ENCODE data around the gene STOX2. TPM values are rescaled to one million over a fixed set of nuclear protein-coding genes. Genes with fewer than 3 reads are reported as not detected.

The STOX2 gene
- total and polyA plus RNA-seq, 2 of the 8 experiments (the other 6 are each of a cell fraction or from before 2014, with no cell fraction given), result 5.5 to 20.0 TPM

DNA sequence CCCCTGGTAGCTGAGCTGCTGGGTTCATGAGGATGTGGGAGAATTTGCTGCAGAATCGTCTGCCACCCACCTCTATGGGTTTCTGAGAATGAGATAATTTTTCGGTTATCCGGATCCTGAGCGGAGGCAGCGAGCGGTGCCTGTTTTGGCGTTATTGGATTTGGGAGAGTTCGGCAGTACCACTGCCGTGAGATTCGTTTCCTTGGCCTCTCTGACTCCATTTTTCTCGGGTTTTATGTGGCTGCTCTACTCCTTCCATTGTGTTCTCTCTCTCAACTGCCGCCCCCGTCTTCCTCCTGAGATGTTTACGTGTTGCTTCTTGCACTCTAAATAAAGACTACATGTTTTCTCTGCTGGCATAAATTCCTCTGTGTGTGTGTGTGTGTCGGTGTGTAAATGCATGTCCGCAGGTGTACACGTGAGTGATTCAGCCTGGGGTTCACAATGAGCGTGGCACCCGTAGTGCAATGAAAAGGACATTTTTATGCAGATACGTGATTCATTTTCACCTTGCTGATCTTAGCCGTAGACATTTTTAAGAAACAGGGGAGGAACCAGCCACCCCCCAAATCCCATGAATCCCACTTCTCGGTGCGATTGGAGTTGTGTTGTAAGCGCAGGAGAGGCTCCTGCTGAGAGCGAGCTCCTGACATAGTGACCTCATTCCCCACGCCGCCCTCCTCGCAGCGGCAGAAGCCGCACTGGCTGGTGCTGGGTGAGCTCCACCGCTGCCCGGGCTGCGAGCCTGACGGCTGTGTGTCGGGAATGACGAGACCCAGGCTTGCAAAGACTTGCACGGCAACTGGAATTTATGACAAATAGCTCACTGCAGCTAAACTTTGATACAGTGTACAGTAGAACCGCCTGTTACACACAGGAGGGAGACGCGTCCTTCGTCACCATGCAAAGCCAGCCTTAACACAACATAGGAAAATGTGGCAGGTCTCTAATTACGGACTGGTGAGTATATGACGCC, 82.2 kb downstream of the STOX2 start:
- H3K4ac ChIP-seq (replicated peaks; ENCODE audit: insufficient read length, low read depth, low read length), result peak overlapping the region; percentile 19
- no peak overlapping the region for H3K23ac ChIP-seq (ENCODE audit: insufficient read length)
- peak overlapping the region in 2 of 4 experiments; percentile 11 to 47; a peak in 4 of 8 replicates for H3K4me3 ChIP-seq (ENCODE audit: extremely low read depth in 1 of 4, insufficient read depth in 2 of 4, low read depth in 3 of 4, low read length in 4 of 4)
- DNase-seq (ENCODE audit: low read depth in 1 of 2, low spot score in 2 of 2) (no peak), FAIRE-seq (no peak)
- H2BK12ac ChIP-seq (ENCODE audit: low read depth, low read length), result peak overlapping the region; percentile 62; the same call in 1 of the 2 replicates
- H3K4me2 ChIP-seq (ENCODE audit: insufficient read depth in 1 of 2, low read depth in 2 of 2, low read length in 2 of 2), result peak overlapping the region; percentile 44 to 65
- CTCF ChIA-PET (ENCODE audit: partially characterized antibody), result interaction anchor here (0.5 to 1.9 kb wide), 3 partner anchors 41 to 766 kb away, joined by 3 to 4 read pairs (median 4); no protein-coding TSS in a partner anchor
- H2AFZ ChIP-seq (ENCODE audit: low read length), result no peak overlapping the region
- no peaks in the 10 kb centered on the region for H3K23me2 ChIP-seq (ENCODE audit: low read depth, low read length)
- H4K5ac ChIP-seq (ENCODE audit: insufficient read length, low read depth, low read length), result no peak overlapping the region
- H3K56ac ChIP-seq (replicated peaks; ENCODE audit: insufficient read length, low read depth, low read length), result no peak overlapping the region
- WGBS, 2 experiments (ENCODE audit: extremely low coverage in 1 of 2, insufficient coverage in 1 of 2, insufficient read length in 1 of 2, insufficient replicate concordance in 2 of 2, low coverage in 1 of 2, low lambda C conversion rate in 2 of 2, missing lambda C conversion rate in 1 of 2), result 72% methylated on average over 43 of the region's 43 CpGs; no CpG with 5 or more reads in 1 of the 2 experiments
- H3K79me1 ChIP-seq (ENCODE audit: low read depth, low read length), result 0 out of 2 replicates have a peak, but pooled peaks cover 3% of the 10 kb centered on the region
- H3K79me2 ChIP-seq (ENCODE audit: control insufficient read depth in 1 of 2, insufficient read depth in 2 of 2, low read length in 2 of 2), result no peaks in the 10 kb centered on the region; a peak in 1 of 4 replicates
- H3K4me1 ChIP-seq (replicated peaks in 1 of 4; ENCODE audit: control insufficient read depth in 3 of 4, insufficient read depth in 4 of 4, low read length in 3 of 4), result peaks cover 3 to 18% (median 11%) of the 10 kb centered on the region in 4 experiments
- no peak overlapping the region for H3K14ac ChIP-seq (ENCODE audit: insufficient read length)
- H3K9me3 ChIP-seq (ENCODE audit: insufficient read depth in 2 of 2, low read depth in 1 of 2, low read length in 1 of 2), result no peaks in the 10 kb centered on the region
- POLR2A ChIA-PET (ENCODE audit: partially characterized antibody), result interaction anchor here (1.2 kb wide), 1 partner anchor 80 kb away, joined by 3 read pairs; no protein-coding TSS in a partner anchor
- peak overlapping the region in 1 of 4 experiments; percentile 15; a peak in 2 of 7 replicates for H3K9ac ChIP-seq (replicated peaks in 1 of 4; ENCODE audit: extremely low read depth in 1 of 4, low read depth in 3 of 4, low read length in 3 of 4)
- no peak overlapping the region for H3K18ac ChIP-seq (ENCODE audit: extremely low read depth, low read length)
- no peak overlapping the region for H2BK120ac ChIP-seq (replicated peaks; ENCODE audit: low read depth, low read length)
- no peaks in the 10 kb centered on the region for H3K36me3 ChIP-seq (ENCODE audit: control insufficient read depth in 2 of 4, insufficient read depth in 4 of 4, low read length in 3 of 4)
- H4K8ac ChIP-seq (ENCODE audit: extremely low read depth, insufficient read depth, low read length), result peak overlapping the region; percentile 63; the same call in 1 of the 2 replicates
- H2BK5ac ChIP-seq (ENCODE audit: low read depth, low read length), result no peak overlapping the region
- H3K27me3 ChIP-seq (replicated peaks in 1 of 4; ENCODE audit: control insufficient read depth in 3 of 4, extremely low read depth in 1 of 4, insufficient read depth in 3 of 4, low read length in 3 of 4), result peaks cover 0 to 7% (median 2%) of the 10 kb centered on the region in 4 experiments; a peak in 3 of 7 replicates
- peak overlapping the region; percentile 44 for H4K91ac ChIP-seq (replicated peaks; ENCODE audit: insufficient read length, low read length)
- peak overlapping the region; percentile 62; the same call in 1 of the 2 replicates for H2BK20ac ChIP-seq (ENCODE audit: low read length)
- H4K20me1 ChIP-seq (replicated peaks in 1 of 2; ENCODE audit: control insufficient read depth in 1 of 2, insufficient read depth in 2 of 2, low read length in 2 of 2), result no peaks in the 10 kb centered on the region
- H2AK5ac ChIP-seq (ENCODE audit: low read depth, low read length), result 0 out of 2 replicates have a peak overlapping the region, but pooled peaks have one; percentile 42
- H3K27ac ChIP-seq (ENCODE audit: low read depth, low read length), result no peak overlapping the region
- peak overlapping the region; percentile 40; the same call in 1 of the 2 replicates for H2BK15ac ChIP-seq (ENCODE audit: low read length)
- no peak for TF ChIP-seq GABPA (IDR thresholded peaks at IDR 0.05; ENCODE audit: borderline replicate concordance, insufficient read depth, low read length)
- TF ChIP-seq SIRT6 (IDR thresholded peaks at IDR 0.05; ENCODE audit: low read length), result no peak
- no peak for TF ChIP-seq CTBP2 (IDR thresholded peaks at IDR 0.05; ENCODE audit: borderline replicate concordance, insufficient read depth, insufficient read length, low read length)
- no peak for TF ChIP-seq EGR1 (IDR thresholded peaks at IDR 0.05; ENCODE audit: borderline replicate concordance, low read depth, low read length)
- TF ChIP-seq TAF7 (optimal IDR thresholded peaks at IDR 0.05; ENCODE audit: borderline replicate concordance, low read depth, low read length), result no peak
- TF ChIP-seq RXRA (IDR thresholded peaks at IDR 0.05; ENCODE audit: insufficient read depth, low read depth, low read length), result no peak
- no peak for TF ChIP-seq CEBPB (IDR thresholded peaks at IDR 0.05; ENCODE audit: low read depth, low read length)
- no peak for TF ChIP-seq HDAC6 (IDR thresholded peaks at IDR 0.05; ENCODE audit: low read depth, low read length)
- no peak for TF ChIP-seq ZNF274 (IDR thresholded peaks at IDR 0.05; ENCODE audit: borderline replicate concordance, extremely low read depth, low read length)
- no peak for TF ChIP-seq SAP30 (IDR thresholded peaks at IDR 0.05; ENCODE audit: insufficient read depth, insufficient replicate concordance, low read length)
